ENCODE data around the gene RSU1.

- TF ChIP-seq CTCF (IDR thresholded peaks at IDR 0.05): no peak
- TF ChIP-seq POLR2A (IDR thresholded peaks at IDR 0.05): no peak
These were observed 143.8 kb downstream of the RSU1 start for GRCh38 chr10:16673443-16673842.
